OCI-LY7 (cell line): ENCODE measurements around the gene ALS2CL. TPM values are rescaled to one million over a fixed set of nuclear protein-coding genes. Genes with fewer than 3 reads are reported as not detected.

Experiments used
- BruUV-seq: library from RNA; stranded (reverse); fragments of 400-500 nt; replicated peaks from 2 replicates; lab custom pipeline; 2021; lab: Mats Ljungman, UMichigan
- CTCF ChIA-PET: fragments of 300-600 bp; sonication (Branson Sonifier 250); formaldehyde crosslinking; loops from one replicate; lab custom pipeline; 2022; ENCODE audit warnings: antibody characterized with exemption; ENCODE audit not compliant: unreplicated experiment; lab: Charles Lee
- POLR2A ChIA-PET: fragments of 300-600 bp; sonication (Branson Sonifier 250); formaldehyde crosslinking; loops from one replicate; lab custom pipeline; 2022; ENCODE audit warnings: antibody characterized with exemption; lab: Charles Lee
- DNase-seq: peaks from one replicate; pipeline ENCODE4 v3.0.0-alpha.2; 2015; ENCODE audit warnings: low spot score
- H2AFZ ChIP-seq: fragments of 200-600 bp; sonication (generic), shearing (Covaris generic); 2 replicates; pipeline ENCODE4 v1.6.1; 2014; ENCODE audit warnings: mild to moderate bottlenecking, antibody characterized with exemption, low read length, moderate library complexity
- H3K27ac ChIP-seq: fragments of 200-600 bp; sonication (generic); 2 replicates; pipeline ENCODE4 v1.5.1; 2014; ENCODE audit warnings: mixed run types, low read depth, mild to moderate bottlenecking, moderate library complexity, low read length, inconsistent platforms; ENCODE audit not compliant: poor library complexity, severe bottlenecking
- H3K36me3 ChIP-seq: fragments of 200-600 bp; sonication (generic); 2 replicates; pipeline ENCODE4 v1.6.1; 2014; ENCODE audit warnings: mild to moderate bottlenecking, antibody characterized with exemption, low read length, moderate library complexity, mixed read lengths; ENCODE audit not compliant: insufficient read depth
- H3K4me1 ChIP-seq: fragments of 200-600 bp; sonication (generic); 2 replicates; pipeline ENCODE4 v1.5.1; 2014; ENCODE audit warnings: mild to moderate bottlenecking, low read length; ENCODE audit not compliant: insufficient read depth, poor library complexity, severe bottlenecking
- H3K4me2 ChIP-seq: fragments of 200-600 bp; sonication (generic); 2 replicates; pipeline ENCODE4 v1.6.1; 2014; ENCODE audit warnings: mild to moderate bottlenecking, low read length
- H3K4me3 ChIP-seq: fragments of 200-600 bp; sonication (generic); 2 replicates; pipeline ENCODE4 v1.5.1; 2014; ENCODE audit warnings: mild to moderate bottlenecking, low read depth, low read length; ENCODE audit not compliant: poor library complexity, severe bottlenecking
- H3K79me2 ChIP-seq: fragments of 200-600 bp; sonication (generic); 2 replicates; pipeline ENCODE4 v1.6.1; 2016; ENCODE audit warnings: low read depth, mild to moderate bottlenecking, low read length, moderate library complexity, mixed read lengths; ENCODE audit not compliant: insufficient read depth
- H3K9me2 ChIP-seq: fragments of 200-600 bp; sonication (generic); 2 replicates; pipeline ENCODE4 v1.6.1; 2016; ENCODE audit warnings: mild to moderate bottlenecking, low read length, mixed read lengths; ENCODE audit not compliant: insufficient read depth
- H3K9me3 ChIP-seq: fragments of 200-600 bp; sonication (generic); 2 replicates; pipeline ENCODE4 v1.6.1; 2014; ENCODE audit warnings: mild to moderate bottlenecking, mixed run types, low read length, mixed read lengths
- H4K20me1 ChIP-seq: fragments of 200-600 bp; sonication (generic); 2 replicates; pipeline ENCODE4 v1.6.1; 2014; ENCODE audit warnings: mild to moderate bottlenecking, antibody characterized with exemption, low read length, moderate library complexity, mixed read lengths; ENCODE audit not compliant: insufficient read depth
- EZH2phosphoT487 ChIP-seq: fragments of 200-600 bp; sonication (generic); IDR thresholded peaks from 2 replicates; pipeline ENCODE4 v1.6.1; 2018; ENCODE audit warnings: low read depth, borderline replicate concordance, mild to moderate bottlenecking, mixed run types, antibody characterized with exemption, low read length, moderate library complexity, mixed read lengths
- intact Hi-C: fragments of 100-400 bp; cut with micrococcal nuclease; formaldehyde crosslinking; loops from one replicate; pipeline ENCODE4 v1.10.0; 2022; ENCODE audit not compliant: unreplicated experiment
- total RNA-seq, 2 experiments: library from RNA; depleted of rRNA in 1 of 2; stranded (reverse); fragments of >200 nt in 1 of 2; shearing (Covaris generic) in 1 of 2; gene quantifications; 2 replicates each; pipeline ENCODE4 v1.2.3, GENCODE V29; 2014 to 2022
- TF ChIP-seq, protein P1 (sequence below): fragments of 200-600 bp; sonication (generic); conservative IDR thresholded peaks from 2 replicates; pipeline ENCODE4 v1.5.1; 2014; ENCODE audit warnings: mild to moderate bottlenecking, antibody characterized with exemption, low read length, moderate library complexity, mixed read lengths

Gene ALS2CL
- total RNA-seq, 2 experiments from 2014 or later = 0.28 TPM; not detected in 1

DNA sequence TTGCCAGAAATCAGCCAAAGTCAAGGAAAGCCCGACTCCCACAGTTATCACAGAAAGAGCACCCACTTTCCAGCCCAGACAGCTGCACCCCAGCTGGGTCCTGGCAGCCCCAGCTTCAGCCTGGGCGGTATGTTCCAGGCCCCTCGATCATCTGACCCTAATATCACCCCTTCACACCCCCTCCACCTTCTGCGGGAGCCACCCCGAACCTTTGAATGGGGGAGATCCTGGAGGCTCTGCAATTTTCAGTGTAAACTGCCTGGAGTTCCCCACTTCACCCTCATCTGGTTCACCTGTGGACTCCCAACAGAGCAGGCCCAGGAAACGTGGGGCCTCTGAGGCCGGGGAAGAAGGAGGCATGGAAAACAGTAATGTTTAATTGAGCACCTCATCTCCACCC is 18.3 kb upstream of the ALS2CL start:
- H3K79me2 ChIP-seq = no peaks in the 10 kb centered on the region
- CTCF ChIA-PET = no interaction called here
- TF ChIP-seq, protein P1, sequence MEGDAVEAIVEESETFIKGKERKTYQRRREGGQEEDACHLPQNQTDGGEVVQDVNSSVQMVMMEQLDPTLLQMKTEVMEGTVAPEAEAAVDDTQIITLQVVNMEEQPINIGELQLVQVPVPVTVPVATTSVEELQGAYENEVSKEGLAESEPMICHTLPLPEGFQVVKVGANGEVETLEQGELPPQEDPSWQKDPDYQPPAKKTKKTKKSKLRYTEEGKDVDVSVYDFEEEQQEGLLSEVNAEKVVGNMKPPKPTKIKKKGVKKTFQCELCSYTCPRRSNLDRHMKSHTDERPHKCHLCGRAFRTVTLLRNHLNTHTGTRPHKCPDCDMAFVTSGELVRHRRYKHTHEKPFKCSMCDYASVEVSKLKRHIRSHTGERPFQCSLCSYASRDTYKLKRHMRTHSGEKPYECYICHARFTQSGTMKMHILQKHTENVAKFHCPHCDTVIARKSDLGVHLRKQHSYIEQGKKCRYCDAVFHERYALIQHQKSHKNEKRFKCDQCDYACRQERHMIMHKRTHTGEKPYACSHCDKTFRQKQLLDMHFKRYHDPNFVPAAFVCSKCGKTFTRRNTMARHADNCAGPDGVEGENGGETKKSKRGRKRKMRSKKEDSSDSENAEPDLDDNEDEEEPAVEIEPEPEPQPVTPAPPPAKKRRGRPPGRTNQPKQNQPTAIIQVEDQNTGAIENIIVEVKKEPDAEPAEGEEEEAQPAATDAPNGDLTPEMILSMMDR = no peak
- no peak for TF ChIP-seq EZH2phosphoT487
- H4K20me1 ChIP-seq = no peaks in the 10 kb centered on the region
- BruUV-seq = no TSS peak
- no peak overlapping the region for H2AFZ ChIP-seq
- no peaks in the 10 kb centered on the region for H3K4me1 ChIP-seq
- no peaks in the 10 kb centered on the region for H3K9me2 ChIP-seq
- H3K27ac ChIP-seq = no peak overlapping the region
- DNase-seq = no peak
- intact Hi-C loops = no loop called here
- no peak overlapping the region for H3K4me2 ChIP-seq
- POLR2A ChIA-PET = no interaction called here
- H3K9me3 ChIP-seq = no peaks in the 10 kb centered on the region
- no peaks in the 10 kb centered on the region for H3K36me3 ChIP-seq
- H3K4me3 ChIP-seq = no peak overlapping the region

DNA sequence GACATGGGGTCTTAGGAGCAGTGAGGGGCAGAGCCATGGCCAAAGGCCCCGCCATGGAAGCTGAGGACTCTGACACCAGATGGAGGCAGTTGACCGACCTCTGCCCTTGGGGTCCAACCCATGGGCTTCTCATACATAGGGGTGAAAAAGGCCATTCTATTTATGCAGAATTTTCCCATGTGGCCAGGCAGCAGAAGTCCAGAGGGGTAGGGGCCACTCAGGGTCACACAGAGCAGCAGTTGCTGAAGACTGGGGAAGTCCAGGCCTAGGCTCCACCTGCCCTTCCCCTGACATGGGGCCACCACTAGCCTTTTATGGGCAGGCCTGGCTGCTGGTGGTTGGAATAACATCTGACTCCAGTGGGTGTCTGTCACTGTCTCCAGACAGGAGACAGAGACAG is 17.8 kb upstream of the ALS2CL start:
- no peaks in the 10 kb centered on the region for H3K79me2 ChIP-seq
- DNase-seq = no peak
- H3K9me3 ChIP-seq = no peaks in the 10 kb centered on the region
- H3K27ac ChIP-seq = no peak overlapping the region
- no peaks in the 10 kb centered on the region for H4K20me1 ChIP-seq
- H3K4me1 ChIP-seq = no peaks in the 10 kb centered on the region
- H3K9me2 ChIP-seq = no peaks in the 10 kb centered on the region
- H3K36me3 ChIP-seq = no peaks in the 10 kb centered on the region
- H3K4me3 ChIP-seq = no peak overlapping the region
- no peak overlapping the region for H2AFZ ChIP-seq
- ChIA-PET POLR2A (no interaction called here), CTCF (no interaction called here)
- H3K4me2 ChIP-seq = no peak overlapping the region
- intact Hi-C loops = no loop called here
- no TSS peak for BruUV-seq
- no peak for TF ChIP-seq EZH2phosphoT487
- TF ChIP-seq, protein P1 = no peak

DNA sequence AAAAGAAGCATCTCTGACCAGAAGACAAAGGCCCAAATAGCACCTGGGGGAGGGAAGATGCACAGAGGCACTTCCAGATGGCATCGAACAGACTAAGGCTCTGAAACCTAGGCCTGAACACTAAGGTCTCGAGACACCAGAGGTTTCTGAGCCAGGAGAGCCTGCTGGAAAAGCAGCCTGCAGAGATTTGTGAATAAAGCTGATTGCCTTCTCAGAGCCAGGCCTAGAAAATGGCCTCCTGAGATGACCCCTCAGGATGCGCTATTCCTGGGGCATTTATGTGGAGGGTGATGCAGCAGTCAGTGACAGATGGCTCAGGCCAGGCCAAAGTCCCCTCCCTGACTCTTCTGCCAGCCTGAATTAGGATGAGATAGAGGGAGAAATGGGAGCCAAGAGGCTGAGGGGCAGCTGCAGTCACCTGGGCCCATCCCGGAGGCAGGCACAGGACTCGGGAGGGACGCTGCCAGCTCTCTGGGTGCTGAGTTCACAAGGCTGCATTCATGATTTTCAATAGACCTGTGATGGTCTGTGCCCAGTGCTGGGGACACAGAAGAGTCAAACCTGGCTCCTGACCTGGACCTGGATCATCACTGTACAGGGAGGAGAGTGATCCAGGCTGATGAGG is 17.3 kb upstream of the ALS2CL start:
- CTCF ChIA-PET = no interaction called here
- no peak overlapping the region for H3K4me3 ChIP-seq
- intact Hi-C loops = no loop called here

More for the DNA sequence above, 17.3 kb upstream of the ALS2CL start:
- no peak for DNase-seq
- Histone ChIP-seq H3K9me2 (no peaks in the 10 kb centered on the region), H4K20me1 (no peaks in the 10 kb centered on the region), H2AFZ (no peak overlapping the region), H3K9me3 (no peaks in the 10 kb centered on the region), H3K4me2 (no peak overlapping the region), H3K79me2 (no peaks in the 10 kb centered on the region), H3K36me3 (no peaks in the 10 kb centered on the region), H3K27ac (no peak overlapping the region), H3K4me1 (no peaks in the 10 kb centered on the region)
- POLR2A ChIA-PET = interaction anchor here (0.7 to 0.9 kb wide), 2 partner anchors 10 to 159 kb away, joined by 3 to 4 read pairs; no protein-coding TSS in a partner anchor
- TF ChIP-seq, protein P1 = no peak
- TF ChIP-seq EZH2phosphoT487 = no peak
- no TSS peak for BruUV-seq
